ENCODE data around the gene HGS. TPM values are rescaled to one million over a fixed set of nuclear protein-coding genes. Genes with fewer than 3 reads are reported as not detected.

Gene HGS
- total RNA-seq, 2 donors from 2014 or later = 93.8 to 108 TPM

GRCh38 chr17:81741594-81742452 is 58.0 kb downstream of the HGS start:
- no peak for DNase-seq (ENCODE audit: low spot score)
- ATAC-seq (ENCODE audit: insufficient number of reproducible peaks, low FRiP score, low read depth) = no peak
- TF ChIP-seq CTCF (IDR thresholded peaks at IDR 0.05) = no peak

More at GRCh38 chr17:81741594-81742452, 58.0 kb downstream of the HGS start:
- Histone ChIP-seq H3K4me3 (no peak overlapping the region), H3K36me3 (no peaks in the 10 kb centered on the region), H3K4me1 (ENCODE audit: control insufficient read depth in 1 of 2, low read depth in 2 of 2) (no peaks in the 10 kb centered on the region), H3K27ac (no peak overlapping the region), H3K27me3 (replicated peaks; ENCODE audit: insufficient read depth) (no peaks in the 10 kb centered on the region), H3K9me3 (no peaks in the 10 kb centered on the region)

Other genes starting within 250 kb of the HGS start
- gene ACTG1, start 171.2 kb upstream of the HGS start, total RNA-seq = 1,000 to 10,000 TPM; 4,421 to 4,935 TPM
- gene FSCN2, start 155.6 kb upstream of the HGS start, total RNA-seq = 1 to 10 TPM; 4.2 to 9.2 TPM
- 10 to 100 TPM; 43.2 to 57.9 TPM for gene FAAP100, start 131.7 kb upstream of the HGS start, total RNA-seq
- gene NPLOC4, start 46.9 kb upstream of the HGS start, total RNA-seq = 100 to 1,000 TPM in 1 of 2 donors, 10 to 100 TPM in 1; 77.3 to 105 TPM
- under 1 TPM in 1 of 2 donors, not detected in 1; 0.27 TPM for gene TSPAN10, start 46.8 kb upstream of the HGS start, total RNA-seq
- gene PDE6G, start 27.5 kb upstream of the HGS start, total RNA-seq = not detected
- 10 to 100 TPM; 13.7 to 33.6 TPM for gene OXLD1, start 17.4 kb upstream of the HGS start, total RNA-seq
- 10 to 100 TPM in 1 of 2 donors, 1 to 10 TPM in 1; 7.3 to 10.8 TPM for gene CCDC137, start 17.3 kb upstream of the HGS start, total RNA-seq
- 10 to 100 TPM; 34.4 to 40.7 TPM for gene ARL16, start 214 bp upstream of the HGS start, total RNA-seq
- 10 to 100 TPM; 19.8 to 33.4 TPM for gene MRPL12, start 19.4 kb downstream of the HGS start, total RNA-seq
- 1 to 10 TPM; 2.2 to 4.7 TPM for gene SLC25A10, start 28.3 kb downstream of the HGS start, total RNA-seq
- not detected for gene GCGR, start 120.1 kb downstream of the HGS start, total RNA-seq
- gene MCRIP1, start 149.3 kb downstream of the HGS start, total RNA-seq = 100 to 1,000 TPM in 1 of 2 donors, 10 to 100 TPM in 1; 57.5 to 116 TPM
- gene PPP1R27, start 151.0 kb downstream of the HGS start, total RNA-seq = not detected
- 100 to 1,000 TPM; 515 to 655 TPM for gene P4HB, start 176.5 kb downstream of the HGS start, total RNA-seq
- 100 to 1,000 TPM; 206 to 324 TPM for gene ARHGDIA, start 187.3 kb downstream of the HGS start, total RNA-seq
- 10 to 100 TPM; 43.8 to 51.4 TPM for gene ALYREF, start 207.6 kb downstream of the HGS start, total RNA-seq
- 100 to 1,000 TPM in 1 of 2 donors, 10 to 100 TPM in 1; 94.1 to 120 TPM for gene ANAPC11, start 207.7 kb downstream of the HGS start, total RNA-seq
- gene NPB, start 218.2 kb downstream of the HGS start, total RNA-seq = 1 to 10 TPM in 1 of 2 donors, under 1 TPM in 1; 0.35 to 2.6 TPM
- 10 to 100 TPM; 13.6 to 81.9 TPM for gene PCYT2, start 227.4 kb downstream of the HGS start, total RNA-seq
- gene SIRT7, start 234.2 kb downstream of the HGS start, total RNA-seq = 10 to 100 TPM; 15.8 to 41.3 TPM
- gene MAFG, start 243.7 kb downstream of the HGS start, total RNA-seq = 10 to 100 TPM; 29.8 to 32.1 TPM